ENCODE measurements around the gene RAPGEF4.
A peak's percentile ranks its signal among the peaks of the same experiment; 100 is the strongest.

Gene RAPGEF4

GRCh38 chr2:172944794-172945509, 209.3 kb downstream of the RAPGEF4 start:
- DNase-seq: no peak

- DNase-seq: no peak
Observed at GRCh38 chr2:172945510-172945850, 209.8 kb downstream of the RAPGEF4 start.

GRCh38 chr2:172947461-172948153, 212.0 kb downstream of the RAPGEF4 start:
- DNase-seq: no peak

- no peak for DNase-seq
Observed at GRCh38 chr2:172949522-172949921, 213.9 kb downstream of the RAPGEF4 start.

GRCh38 chr2:172950565-172950964, 214.9 kb downstream of the RAPGEF4 start:
- DNase-seq: no peak

- no peak for DNase-seq
Observed at GRCh38 chr2:172951554-172951953, 215.9 kb downstream of the RAPGEF4 start.

GRCh38 chr2:172953411-172953810, 217.8 kb downstream of the RAPGEF4 start:
- no peak for DNase-seq

GRCh38 chr2:172953970-172954852, 218.6 kb downstream of the RAPGEF4 start:
- DNase-seq: peak; percentile 77

GRCh38 chr2:172955587-172955986, 219.9 kb downstream of the RAPGEF4 start:
- DNase-seq: no peak

GRCh38 chr2:172957734-172958133, 222.1 kb downstream of the RAPGEF4 start:
- DNase-seq: no peak

- DNase-seq: no peak
Observed at GRCh38 chr2:172962082-172962481, 226.4 kb downstream of the RAPGEF4 start.

GRCh38 chr2:172962824-172963223, 227.2 kb downstream of the RAPGEF4 start:
- no peak for DNase-seq

- peak; percentile 82 for DNase-seq
Observed at GRCh38 chr2:172964511-172965139, 229.0 kb downstream of the RAPGEF4 start.

- peak; percentile 100 for DNase-seq
Observed at GRCh38 chr2:172965433-172966212, 230.0 kb downstream of the RAPGEF4 start.

- no peak for DNase-seq
Observed at GRCh38 chr2:172967036-172967982, 231.7 kb downstream of the RAPGEF4 start.

GRCh38 chr2:172968061-172968469, 232.4 kb downstream of the RAPGEF4 start:
- no peak for DNase-seq

- no peak for DNase-seq
Observed at GRCh38 chr2:172969166-172969565, 233.5 kb downstream of the RAPGEF4 start.

GRCh38 chr2:172969609-172970008, 234.0 kb downstream of the RAPGEF4 start:
- DNase-seq: peak; percentile 43

- peak; percentile 99 for DNase-seq
Observed at GRCh38 chr2:172970660-172971059, 235.0 kb downstream of the RAPGEF4 start.

- no peak for DNase-seq
Observed at GRCh38 chr2:172972005-172972619, 236.5 kb downstream of the RAPGEF4 start.

- DNase-seq: no peak
Observed at GRCh38 chr2:172974762-172975161, 239.1 kb downstream of the RAPGEF4 start.

Data from DMS79 treated with DMSO at 0.1 percent for 48 hours (cell line).